Neural progenitor cell (in vitro differentiated cells): ENCODE measurements around the gene UBTD1. TPM values are rescaled to one million over a fixed set of nuclear protein-coding genes. Genes with fewer than 3 reads are reported as not detected.

Experiments used
- DNase-seq: peaks from one replicate; pipeline ENCODE4 v3.0.0-alpha.2; 2016; ENCODE audit warnings: low spot score
- H2AFZ ChIP-seq: fragments of 200-600 bp; sonication (generic); replicated peaks from 2 replicates; pipeline ENCODE4 v1.6.1; 2016; ENCODE audit warnings: antibody characterized with exemption
- H3F3A ChIP-seq: fragments of 200-600 bp; sonication (generic); 2 replicates; pipeline ENCODE4 v1.6.1; 2016; ENCODE audit warnings: antibody characterized with exemption, low read depth
- H3K27ac ChIP-seq: fragments of 200-600 bp; sonication (generic); 2 replicates; pipeline ENCODE4 v1.5.1; 2016; ENCODE audit warnings: mild to moderate bottlenecking
- H3K27me3 ChIP-seq: fragments of 200-600 bp; sonication (generic); 2 replicates; pipeline ENCODE4 v1.6.1; 2016; ENCODE audit warnings: mild to moderate bottlenecking, moderate library complexity
- H3K36me3 ChIP-seq: fragments of 200-600 bp; sonication (generic); 2 replicates; pipeline ENCODE4 v1.5.1; 2016
- H3K4me1 ChIP-seq: fragments of 200-600 bp; sonication (generic); 2 replicates; pipeline ENCODE4 v1.6.1; 2016; ENCODE audit warnings: mixed run types
- H3K4me2 ChIP-seq: fragments of 200-600 bp; sonication (generic); 2 replicates; pipeline ENCODE4 v1.6.1; 2016
- H3K4me3 ChIP-seq: fragments of 200-600 bp; sonication (generic); 2 replicates; pipeline ENCODE4 v1.5.1; 2016
- H3K79me2 ChIP-seq: fragments of 200-600 bp; sonication (generic); 2 replicates; pipeline ENCODE4 v1.6.1; 2016; ENCODE audit warnings: low read depth
- H3K9ac ChIP-seq: fragments of 200-600 bp; sonication (generic); 2 replicates; pipeline ENCODE4 v1.6.1; 2016
- H3K9me3 ChIP-seq: fragments of 200-600 bp; sonication (generic); 2 replicates; pipeline ENCODE4 v1.5.1; 2016; ENCODE audit warnings: low read depth
- H4K20me1 ChIP-seq: fragments of 200-600 bp; sonication (generic); 2 replicates; pipeline ENCODE4 v1.6.1; 2016; ENCODE audit warnings: low read depth
- H3K27ac Mint-ChIP-seq: 3 replicates; pipeline ENCODE4 v1.8.0; 2021; ENCODE audit warnings: mixed read lengths
- H3K27me3 Mint-ChIP-seq: 2 replicates; pipeline ENCODE4 v1.8.0; 2022; ENCODE audit warnings: low read depth, mild to moderate bottlenecking, inconsistent platforms, moderate library complexity, mixed read lengths; ENCODE audit not compliant: insufficient read depth
- H3K36me3 Mint-ChIP-seq: 3 replicates; pipeline ENCODE4 v1.8.0; 2021; ENCODE audit warnings: mixed read lengths
- H3K4me1 Mint-ChIP-seq: 3 replicates; pipeline ENCODE4 v1.8.0; 2021; ENCODE audit warnings: mixed read lengths
- H3K4me3 Mint-ChIP-seq: 3 replicates; pipeline ENCODE4 v1.8.0; 2021; ENCODE audit warnings: mild to moderate bottlenecking, moderate library complexity, mixed read lengths
- H3K9me3 Mint-ChIP-seq: 3 replicates; pipeline ENCODE4 v1.8.0; 2020; ENCODE audit warnings: mixed read lengths
- EZH2 ChIP-seq: fragments of 200-600 bp; sonication (generic); IDR thresholded peaks from 2 replicates; pipeline ENCODE4 v1.6.1; 2017; ENCODE audit warnings: antibody characterized with exemption, mild to moderate bottlenecking, moderate library complexity
- EZH2phosphoT487 ChIP-seq: fragments of 200-600 bp; sonication (generic); IDR thresholded peaks from 2 replicates; pipeline ENCODE4 v1.6.1; 2017; ENCODE audit warnings: antibody characterized with exemption
- total RNA-seq: library from RNA; depleted of rRNA; stranded (reverse); fragments of >200 nt; gene quantifications from 2 replicates; pipeline ENCODE4 v1.2.3, GENCODE V29; 2015; ENCODE audit warnings: low replicate concordance
- TF ChIP-seq, protein P1 (sequence below): fragments of 200-600 bp; sonication (generic); IDR thresholded peaks from 2 replicates; pipeline ENCODE4 v1.5.1; 2017; ENCODE audit warnings: antibody characterized with exemption, mild to moderate bottlenecking

The UBTD1 gene
- total RNA-seq, 1 donor from 2014 or later, result 4.7 TPM

DNA sequence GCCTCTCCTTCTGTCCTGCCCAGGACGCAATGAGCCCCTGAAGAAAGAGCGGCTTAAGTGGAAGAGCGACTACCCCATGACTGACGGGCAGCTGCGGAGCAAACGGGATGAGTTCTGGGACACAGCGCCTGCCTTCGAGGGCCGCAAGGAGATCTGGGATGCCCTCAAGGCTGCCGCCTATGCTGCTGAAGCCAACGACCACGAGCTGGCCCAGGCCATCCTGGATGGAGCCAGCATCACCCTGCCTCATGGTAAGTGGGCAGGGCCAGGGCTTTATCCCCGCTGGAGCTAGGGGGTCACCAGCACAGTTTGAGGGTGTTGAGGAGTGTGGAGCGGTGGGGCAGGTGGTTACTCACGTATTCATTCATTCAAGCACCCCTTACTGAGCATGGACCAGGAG lies 69.2 kb downstream of the UBTD1 start:
- Histone ChIP-seq H3K27me3 (no peaks in the 10 kb centered on the region), H3K36me3 (no peaks in the 10 kb centered on the region), H3K4me2 (no peak overlapping the region), H3K9ac (no peak overlapping the region), H3K9me3 (no peaks in the 10 kb centered on the region), H3K79me2 (no peaks in the 10 kb centered on the region), H4K20me1 (no peaks in the 10 kb centered on the region), H2AFZ (no peak overlapping the region), H3K27ac (no peak overlapping the region), H3K4me3 (no peak overlapping the region), H3F3A (no peaks in the 10 kb centered on the region), H3K4me1 (no peaks in the 10 kb centered on the region)
- Mint-ChIP-seq H3K27me3 (peaks cover 4% of the 10 kb centered on the region), H3K9me3 (no peaks in the 10 kb centered on the region), H3K4me1 (no peaks in the 10 kb centered on the region), H3K4me3 (no peak overlapping the region), H3K36me3 (no peaks in the 10 kb centered on the region), H3K27ac (no peak overlapping the region)
- DNase-seq, result peak; percentile 16
- TF ChIP-seq, protein P1, sequence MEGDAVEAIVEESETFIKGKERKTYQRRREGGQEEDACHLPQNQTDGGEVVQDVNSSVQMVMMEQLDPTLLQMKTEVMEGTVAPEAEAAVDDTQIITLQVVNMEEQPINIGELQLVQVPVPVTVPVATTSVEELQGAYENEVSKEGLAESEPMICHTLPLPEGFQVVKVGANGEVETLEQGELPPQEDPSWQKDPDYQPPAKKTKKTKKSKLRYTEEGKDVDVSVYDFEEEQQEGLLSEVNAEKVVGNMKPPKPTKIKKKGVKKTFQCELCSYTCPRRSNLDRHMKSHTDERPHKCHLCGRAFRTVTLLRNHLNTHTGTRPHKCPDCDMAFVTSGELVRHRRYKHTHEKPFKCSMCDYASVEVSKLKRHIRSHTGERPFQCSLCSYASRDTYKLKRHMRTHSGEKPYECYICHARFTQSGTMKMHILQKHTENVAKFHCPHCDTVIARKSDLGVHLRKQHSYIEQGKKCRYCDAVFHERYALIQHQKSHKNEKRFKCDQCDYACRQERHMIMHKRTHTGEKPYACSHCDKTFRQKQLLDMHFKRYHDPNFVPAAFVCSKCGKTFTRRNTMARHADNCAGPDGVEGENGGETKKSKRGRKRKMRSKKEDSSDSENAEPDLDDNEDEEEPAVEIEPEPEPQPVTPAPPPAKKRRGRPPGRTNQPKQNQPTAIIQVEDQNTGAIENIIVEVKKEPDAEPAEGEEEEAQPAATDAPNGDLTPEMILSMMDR, result no peak
- no peak for TF ChIP-seq EZH2phosphoT487
- TF ChIP-seq EZH2, result no peak

DNA sequence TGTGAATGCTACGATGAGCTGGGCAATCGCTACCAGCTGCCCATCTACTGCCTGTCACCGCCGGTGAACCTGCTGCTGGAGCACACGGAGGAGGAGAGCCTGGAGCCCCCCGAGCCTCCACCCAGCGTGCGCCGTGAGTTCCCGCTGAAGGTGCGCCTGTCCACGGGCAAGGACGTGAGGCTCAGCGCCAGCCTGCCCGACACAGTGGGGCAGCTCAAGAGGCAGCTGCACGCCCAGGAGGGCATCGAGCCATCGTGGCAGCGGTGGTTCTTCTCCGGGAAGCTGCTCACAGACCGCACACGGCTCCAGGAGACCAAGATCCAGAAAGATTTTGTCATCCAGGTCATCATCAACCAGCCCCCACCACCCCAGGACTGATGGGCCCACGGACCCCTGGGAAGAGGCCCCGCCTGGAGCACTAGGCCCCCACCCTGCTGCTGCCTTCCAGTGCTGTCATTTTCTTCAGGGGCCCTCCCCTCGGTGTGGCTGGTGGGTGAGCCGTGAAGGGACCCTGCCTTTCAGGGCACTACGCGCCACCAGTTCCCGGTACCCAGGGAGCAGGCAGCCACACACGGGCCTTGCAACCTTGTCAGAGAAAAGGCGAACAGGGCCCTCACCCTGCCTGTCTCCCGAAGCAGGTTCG lies 71.5 kb downstream of the UBTD1 start:
- no peak overlapping the region for H3K4me2 ChIP-seq

DNA sequence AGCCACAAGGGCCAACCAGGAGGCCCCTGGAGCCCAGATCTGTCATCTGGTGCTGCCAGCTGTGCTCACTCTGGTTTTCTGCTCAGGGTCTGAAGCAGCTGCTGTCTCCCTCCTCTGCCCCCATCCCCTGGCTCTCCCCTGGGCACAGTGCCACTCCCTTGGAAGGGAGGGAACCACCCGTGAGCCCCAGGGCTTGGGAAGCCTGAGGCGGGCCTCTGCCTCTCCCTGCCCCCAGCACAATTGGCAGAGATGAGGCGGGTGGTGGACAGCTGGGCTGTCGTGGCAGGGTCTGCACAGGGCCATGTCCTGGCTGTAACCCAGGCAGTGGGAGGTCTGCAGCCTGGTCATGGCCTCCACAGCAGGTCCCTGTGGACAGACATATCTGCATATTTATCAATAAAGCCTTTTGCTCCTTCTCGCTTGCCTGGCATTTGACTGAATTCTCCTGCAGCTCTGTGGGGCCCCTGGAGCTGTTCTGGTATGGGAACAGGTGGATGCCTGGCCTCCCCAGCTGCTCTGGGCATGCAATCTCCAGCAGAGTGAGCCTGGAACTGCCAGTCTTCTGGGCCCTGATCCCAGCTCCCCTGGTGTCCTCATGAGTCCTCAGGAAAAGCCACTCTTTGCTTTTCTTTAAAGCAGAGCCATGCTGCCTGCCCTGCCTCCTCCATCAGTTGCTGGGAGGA lies 72.2 kb downstream of the UBTD1 start:
- H3K36me3 ChIP-seq, result no peaks in the 10 kb centered on the region
- H3K9me3 ChIP-seq, result no peaks in the 10 kb centered on the region
- TF ChIP-seq EZH2phosphoT487, result no peak
- TF ChIP-seq EZH2, result no peak
- TF ChIP-seq, protein P1, result no peak
- peaks cover 4% of the 10 kb centered on the region for H3K27me3 Mint-ChIP-seq
- H3K4me3 ChIP-seq, result no peak overlapping the region
- no peaks in the 10 kb centered on the region for H3K36me3 Mint-ChIP-seq
- no peak overlapping the region for H2AFZ ChIP-seq
- H3K4me1 ChIP-seq, result no peaks in the 10 kb centered on the region
- H3K9ac ChIP-seq, result no peak overlapping the region
- no peaks in the 10 kb centered on the region for H3K9me3 Mint-ChIP-seq
- no peaks in the 10 kb centered on the region for H4K20me1 ChIP-seq
- no peak overlapping the region for H3K4me2 ChIP-seq
- no peak overlapping the region for H3K27ac ChIP-seq
- no peak overlapping the region for H3K4me3 Mint-ChIP-seq
- no peaks in the 10 kb centered on the region for H3K27me3 ChIP-seq
- no peaks in the 10 kb centered on the region for H3K79me2 ChIP-seq
- no peaks in the 10 kb centered on the region for H3F3A ChIP-seq
- H3K27ac Mint-ChIP-seq, result no peak overlapping the region
- H3K4me1 Mint-ChIP-seq, result peaks cover 3% of the 10 kb centered on the region
- no peak for DNase-seq

More for the DNA sequence above, 71.5 kb downstream of the UBTD1 start:
- Mint-ChIP-seq H3K4me1 (peaks cover 3% of the 10 kb centered on the region), H3K9me3 (no peaks in the 10 kb centered on the region), H3K36me3 (no peaks in the 10 kb centered on the region), H3K27me3 (peaks cover 4% of the 10 kb centered on the region), H3K27ac (no peak overlapping the region), H3K4me3 (no peak overlapping the region)
- Histone ChIP-seq H4K20me1 (no peaks in the 10 kb centered on the region), H3K79me2 (no peaks in the 10 kb centered on the region), H2AFZ (no peak overlapping the region), H3F3A (no peaks in the 10 kb centered on the region), H3K9me3 (no peaks in the 10 kb centered on the region), H3K27me3 (no peaks in the 10 kb centered on the region), H3K27ac (no peak overlapping the region), H3K36me3 (no peaks in the 10 kb centered on the region), H3K4me1 (no peaks in the 10 kb centered on the region), H3K9ac (no peak overlapping the region), H3K4me3 (no peak overlapping the region)
- no peak for DNase-seq
- TF ChIP-seq, protein P1, result no peak
- TF ChIP-seq EZH2phosphoT487 (no peak), EZH2 (no peak)
